Astrocyte (in vitro differentiated cells and primary cell): ENCODE results near the gene BEST4. TPM values are rescaled to one million over a fixed set of nuclear protein-coding genes. Genes with fewer than 3 reads are reported as not detected.

Experiments used
- DNase-seq: peaks from one replicate; pipeline ENCODE4 v3.0.0-alpha.2; 2010; ENCODE audit warnings: low read depth
- FAIRE-seq: peaks from 2 replicates; lab custom pipeline; 2011; peaks lifted over from hg19 to GRCh38; lab: Jason Lieb, UNC
- H2AFZ ChIP-seq: 2 replicates; pipeline ENCODE4 v1.6.0; 2012; ENCODE audit warnings: low read depth, low read length, inconsistent platforms
- H3K27ac ChIP-seq: 2 replicates; pipeline ENCODE4 v1.5.1; 2011; ENCODE audit warnings: low read depth, low read length, inconsistent platforms
- H3K27me3 ChIP-seq: 2 replicates; pipeline ENCODE4 v1.6.0; 2011; ENCODE audit warnings: low read length, inconsistent platforms; ENCODE audit not compliant: insufficient read depth
- H3K36me3 ChIP-seq: 2 replicates; pipeline ENCODE4 v1.5.1; 2011; ENCODE audit warnings: low read length, inconsistent platforms; ENCODE audit not compliant: insufficient read depth
- H3K4me1 ChIP-seq: 2 replicates; pipeline ENCODE4 v1.5.1; 2011; ENCODE audit warnings: low read length, inconsistent platforms; ENCODE audit not compliant: insufficient read depth
- H3K4me2 ChIP-seq: 2 replicates; pipeline ENCODE4 v1.6.0; 2012; ENCODE audit warnings: low read length, inconsistent platforms
- H3K4me3 ChIP-seq: 2 replicates; pipeline ENCODE4 v1.5.1; 2011; ENCODE audit warnings: low read depth, mild to moderate bottlenecking, low read length, inconsistent platforms; ENCODE audit not compliant: insufficient read depth
- H3K79me2 ChIP-seq: 2 replicates; pipeline ENCODE4 v1.6.0; 2012; ENCODE audit warnings: mild to moderate bottlenecking, low read length, inconsistent platforms; ENCODE audit not compliant: insufficient read depth
- H3K9ac ChIP-seq: 2 replicates; pipeline ENCODE4 v1.6.0; 2012; ENCODE audit warnings: mild to moderate bottlenecking, low read length, inconsistent platforms
- H3K9me3 ChIP-seq: 2 replicates; pipeline ENCODE4 v1.5.1; 2012; ENCODE audit warnings: low read depth, mild to moderate bottlenecking, low read length, inconsistent platforms; ENCODE audit not compliant: insufficient read depth
- H4K20me1 ChIP-seq: 2 replicates; pipeline ENCODE4 v1.6.0; 2012; ENCODE audit warnings: low read length, inconsistent platforms; ENCODE audit not compliant: insufficient read depth
- H3K27ac Mint-ChIP-seq: one replicate; pipeline ENCODE4 v1.8.0; 2021; ENCODE audit warnings: mild to moderate bottlenecking, mixed read lengths; ENCODE audit not compliant: unreplicated experiment
- H3K27me3 Mint-ChIP-seq: one replicate; pipeline ENCODE4 v1.8.0; 2021; ENCODE audit warnings: low read depth, mixed read lengths; ENCODE audit not compliant: unreplicated experiment
- H3K36me3 Mint-ChIP-seq: one replicate; pipeline ENCODE4 v1.8.0; 2021; ENCODE audit warnings: low read depth, mixed read lengths; ENCODE audit not compliant: unreplicated experiment
- H3K4me1 Mint-ChIP-seq: one replicate; pipeline ENCODE4 v1.8.0; 2021; ENCODE audit warnings: low read depth, mixed read lengths; ENCODE audit not compliant: unreplicated experiment
- H3K4me3 Mint-ChIP-seq: one replicate; pipeline ENCODE4 v1.8.0; 2021; ENCODE audit warnings: mild to moderate bottlenecking, moderate library complexity, mixed read lengths; ENCODE audit not compliant: unreplicated experiment
- H3K9me3 Mint-ChIP-seq: one replicate; pipeline ENCODE4 v1.8.0; 2021; ENCODE audit warnings: mild to moderate bottlenecking, mixed read lengths; ENCODE audit not compliant: unreplicated experiment
- EZH2 ChIP-seq: IDR thresholded peaks from 2 replicates; pipeline ENCODE4 v1.6.1; 2012; ENCODE audit warnings: mild to moderate bottlenecking, low read length, inconsistent platforms; ENCODE audit not compliant: insufficient read depth
- total RNA-seq: library from RNA; stranded (reverse); gene quantifications from 2 replicates; pipeline ENCODE4 v1.2.1, GENCODE V29; 2021
- TF ChIP-seq, protein P1 (sequence below): IDR thresholded peaks from 2 replicates; pipeline ENCODE4 v1.5.1; 2011; ENCODE audit warnings: low read depth, mild to moderate bottlenecking, inconsistent platforms, low read length, moderate library complexity; ENCODE audit not compliant: insufficient read depth

Gene BEST4
- total RNA-seq, 1 donor from 2014 or later, result not detected

DNA sequence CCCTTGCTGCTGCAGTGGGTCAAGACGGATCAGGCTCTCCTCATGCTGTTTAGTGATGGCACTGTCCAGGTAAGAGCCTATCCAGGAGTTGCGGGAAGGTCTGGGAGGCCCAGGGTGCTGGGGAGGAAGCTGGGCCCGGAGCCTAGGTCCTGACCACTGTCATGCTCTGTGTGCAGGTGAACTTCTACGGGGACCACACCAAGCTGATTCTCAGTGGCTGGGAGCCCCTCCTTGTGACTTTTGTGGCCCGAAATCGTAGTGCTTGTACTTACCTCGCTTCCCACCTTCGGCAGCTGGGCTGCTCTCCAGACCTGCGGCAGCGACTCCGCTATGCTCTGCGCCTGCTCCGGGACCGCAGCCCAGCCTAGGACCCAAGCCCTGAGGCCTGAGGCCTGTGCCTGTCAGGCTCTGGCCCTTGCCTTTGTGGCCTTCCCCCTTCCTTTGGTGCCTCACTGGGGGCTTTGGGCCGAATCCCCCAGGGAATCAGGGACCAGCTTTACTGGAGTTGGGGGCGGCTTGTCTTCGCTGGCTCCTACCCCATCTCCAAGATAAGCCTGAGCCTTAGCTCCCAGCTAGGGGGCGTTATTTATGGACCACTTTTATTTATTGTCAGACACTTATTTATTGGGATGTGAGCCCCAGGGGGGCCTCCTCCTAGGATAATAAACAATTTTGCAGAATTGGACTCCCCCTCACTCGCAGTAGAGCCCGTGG is 17.5 kb upstream of the BEST4 start:
- no peak overlapping the region for H3K9ac ChIP-seq
- no peak overlapping the region for H3K4me2 ChIP-seq
- Mint-ChIP-seq H3K27me3 (no peaks in the 10 kb centered on the region), H3K4me1 (peaks cover 56% of the 10 kb centered on the region), H3K27ac (peak overlapping the region; percentile 78), H3K36me3 (peaks cover 26% of the 10 kb centered on the region), H3K4me3 (peak overlapping the region; percentile 60), H3K9me3 (no peaks in the 10 kb centered on the region)
- no peaks in the 10 kb centered on the region for H3K9me3 ChIP-seq
- H3K79me2 ChIP-seq, result peaks cover 75% of the 10 kb centered on the region
- TF ChIP-seq EZH2, result no peak
- TF ChIP-seq, protein P1, sequence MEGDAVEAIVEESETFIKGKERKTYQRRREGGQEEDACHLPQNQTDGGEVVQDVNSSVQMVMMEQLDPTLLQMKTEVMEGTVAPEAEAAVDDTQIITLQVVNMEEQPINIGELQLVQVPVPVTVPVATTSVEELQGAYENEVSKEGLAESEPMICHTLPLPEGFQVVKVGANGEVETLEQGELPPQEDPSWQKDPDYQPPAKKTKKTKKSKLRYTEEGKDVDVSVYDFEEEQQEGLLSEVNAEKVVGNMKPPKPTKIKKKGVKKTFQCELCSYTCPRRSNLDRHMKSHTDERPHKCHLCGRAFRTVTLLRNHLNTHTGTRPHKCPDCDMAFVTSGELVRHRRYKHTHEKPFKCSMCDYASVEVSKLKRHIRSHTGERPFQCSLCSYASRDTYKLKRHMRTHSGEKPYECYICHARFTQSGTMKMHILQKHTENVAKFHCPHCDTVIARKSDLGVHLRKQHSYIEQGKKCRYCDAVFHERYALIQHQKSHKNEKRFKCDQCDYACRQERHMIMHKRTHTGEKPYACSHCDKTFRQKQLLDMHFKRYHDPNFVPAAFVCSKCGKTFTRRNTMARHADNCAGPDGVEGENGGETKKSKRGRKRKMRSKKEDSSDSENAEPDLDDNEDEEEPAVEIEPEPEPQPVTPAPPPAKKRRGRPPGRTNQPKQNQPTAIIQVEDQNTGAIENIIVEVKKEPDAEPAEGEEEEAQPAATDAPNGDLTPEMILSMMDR, result no peak
- H3K4me1 ChIP-seq, result peaks cover 71% of the 10 kb centered on the region
- H3K4me3 ChIP-seq, result no peak overlapping the region
- no peak overlapping the region for H2AFZ ChIP-seq
- peaks cover 40% of the 10 kb centered on the region for H3K36me3 ChIP-seq
- H4K20me1 ChIP-seq, result peaks cover 48% of the 10 kb centered on the region
- no peak for DNase-seq
- no peaks in the 10 kb centered on the region for H3K27me3 ChIP-seq
- peak overlapping the region; percentile 18 for H3K27ac ChIP-seq
- no peak for FAIRE-seq

DNA sequence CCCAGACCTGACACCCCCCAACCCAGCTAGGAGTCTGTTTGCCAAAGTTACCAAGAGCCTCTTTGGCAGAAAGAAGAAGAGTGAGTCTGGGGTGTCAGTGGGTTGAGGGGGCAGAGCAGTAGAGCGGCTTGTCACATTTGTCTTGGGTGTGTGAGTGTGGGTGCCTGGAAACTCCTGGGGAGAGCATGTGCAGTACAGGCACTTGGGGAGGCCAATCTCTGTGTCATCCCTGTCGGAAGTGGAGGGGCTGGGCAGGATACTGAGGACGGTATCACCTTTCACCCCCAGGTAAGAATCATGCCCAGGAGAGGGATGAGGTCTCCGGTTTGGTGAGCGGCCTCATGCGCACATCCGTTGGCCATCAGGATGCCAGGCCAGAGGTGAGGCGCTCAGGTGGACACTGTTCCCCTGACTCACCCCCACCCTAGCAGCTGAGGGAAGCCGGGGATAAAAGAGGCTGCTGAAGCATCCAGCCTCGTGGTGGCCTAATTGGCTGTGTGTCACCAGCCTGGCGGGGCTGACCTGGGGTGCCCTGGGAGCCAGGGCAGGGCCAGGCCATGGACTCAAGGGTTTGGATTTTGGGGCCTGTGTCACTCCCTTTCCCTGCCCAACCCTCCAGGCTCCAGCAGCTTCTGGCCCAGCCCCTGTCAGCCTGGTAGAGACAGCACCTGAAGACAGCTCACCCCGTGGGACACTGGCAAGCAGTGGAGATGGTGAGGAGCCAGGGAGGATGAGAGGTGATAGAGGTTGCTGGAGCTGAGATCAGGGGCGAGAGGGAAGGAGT is 15.5 kb upstream of the BEST4 start:
- TF ChIP-seq EZH2, result no peak
- TF ChIP-seq, protein P1, result no peak
- H3K4me1 ChIP-seq, result peaks cover 54% of the 10 kb centered on the region
- H2AFZ ChIP-seq, result no peak overlapping the region
- no peak for DNase-seq
- FAIRE-seq, result no peak
- H3K27ac ChIP-seq, result no peak overlapping the region
- H3K4me3 ChIP-seq, result no peak overlapping the region
- no peaks in the 10 kb centered on the region for H3K27me3 ChIP-seq
- peaks cover 48% of the 10 kb centered on the region for H4K20me1 ChIP-seq
- H3K4me2 ChIP-seq, result peak overlapping the region; percentile 99
- peak overlapping the region; percentile 90 for H3K4me3 Mint-ChIP-seq
- H3K27ac Mint-ChIP-seq, result peak overlapping the region; percentile 53
- H3K36me3 ChIP-seq, result peaks cover 40% of the 10 kb centered on the region
- peaks cover 39% of the 10 kb centered on the region for H3K4me1 Mint-ChIP-seq
- H3K36me3 Mint-ChIP-seq, result peaks cover 26% of the 10 kb centered on the region
- H3K9ac ChIP-seq, result peak overlapping the region; percentile 90
- no peaks in the 10 kb centered on the region for H3K9me3 Mint-ChIP-seq
- no peaks in the 10 kb centered on the region for H3K9me3 ChIP-seq
- no peaks in the 10 kb centered on the region for H3K27me3 Mint-ChIP-seq
- H3K79me2 ChIP-seq, result peaks cover 58% of the 10 kb centered on the region

DNA sequence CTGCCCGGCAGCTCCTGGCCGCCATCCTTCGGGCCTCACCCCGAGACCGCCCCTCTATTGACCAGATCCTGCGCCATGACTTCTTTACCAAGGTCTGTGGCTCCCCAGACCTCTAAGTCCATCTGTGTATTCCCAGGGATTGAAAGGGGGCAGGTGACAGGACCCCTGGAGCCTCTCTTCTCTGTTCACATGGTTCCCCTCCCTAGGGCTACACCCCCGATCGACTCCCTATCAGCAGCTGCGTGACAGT is 15.0 kb upstream of the BEST4 start:
- peaks cover 57% of the 10 kb centered on the region for H3K79me2 ChIP-seq
- FAIRE-seq, result no peak
- H3K9me3 Mint-ChIP-seq, result no peaks in the 10 kb centered on the region

More for the DNA sequence above, 15.0 kb upstream of the BEST4 start:
- Histone ChIP-seq H3K4me1 (peaks cover 49% of the 10 kb centered on the region), H4K20me1 (peaks cover 48% of the 10 kb centered on the region), H3K36me3 (peaks cover 40% of the 10 kb centered on the region), H3K4me2 (peak overlapping the region; percentile 99), H3K4me3 (peak overlapping the region; percentile 91), H3K9ac (peak overlapping the region; percentile 90), H3K9me3 (no peaks in the 10 kb centered on the region), H3K27me3 (no peaks in the 10 kb centered on the region), H2AFZ (no peak overlapping the region), H3K27ac (no peak overlapping the region)
- no peak for TF ChIP-seq EZH2
- TF ChIP-seq, protein P1, result no peak
- Mint-ChIP-seq H3K27me3 (no peaks in the 10 kb centered on the region), H3K27ac (peak overlapping the region; percentile 53), H3K4me3 (peak overlapping the region; percentile 90), H3K4me1 (peaks cover 34% of the 10 kb centered on the region), H3K36me3 (peaks cover 26% of the 10 kb centered on the region)
- no peak for DNase-seq
